IPS-NIHi7 (cell line): Measurements from ENCODE around the gene RPS6KA2.

Experiments
- DNase-seq: peaks from one replicate; pipeline ENCODE4 v3.0.0; 2012; ENCODE audit warnings: mixed read lengths; ENCODE audit errors: extremely low spot score

RPS6KA2 gene

DNA sequence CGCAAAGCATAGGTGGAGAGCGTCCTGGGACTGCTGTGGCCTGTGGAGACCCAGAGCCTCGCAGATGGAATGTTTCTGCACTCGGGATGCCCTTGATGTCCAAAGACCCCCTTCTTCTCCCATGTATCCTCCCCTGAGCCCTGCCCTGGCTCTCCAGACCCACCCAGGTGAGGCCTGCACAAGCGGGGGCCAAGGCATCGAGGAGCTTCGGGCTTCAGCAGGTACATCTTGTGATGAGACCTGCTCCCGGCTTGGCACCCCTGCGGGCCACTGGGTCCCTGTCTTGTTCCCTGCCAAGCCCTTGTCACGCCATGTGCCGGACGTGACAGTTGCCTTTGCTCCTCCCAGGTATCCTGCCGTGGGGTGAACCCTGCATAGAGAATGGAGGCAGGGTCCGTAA, 125.8 kb downstream of the RPS6KA2 start:
- no peak for DNase-seq

- no peak for DNase-seq
Observed at GRCh38 chr6:166500246-166500645, 126.8 kb downstream of the RPS6KA2 start.

DNA sequence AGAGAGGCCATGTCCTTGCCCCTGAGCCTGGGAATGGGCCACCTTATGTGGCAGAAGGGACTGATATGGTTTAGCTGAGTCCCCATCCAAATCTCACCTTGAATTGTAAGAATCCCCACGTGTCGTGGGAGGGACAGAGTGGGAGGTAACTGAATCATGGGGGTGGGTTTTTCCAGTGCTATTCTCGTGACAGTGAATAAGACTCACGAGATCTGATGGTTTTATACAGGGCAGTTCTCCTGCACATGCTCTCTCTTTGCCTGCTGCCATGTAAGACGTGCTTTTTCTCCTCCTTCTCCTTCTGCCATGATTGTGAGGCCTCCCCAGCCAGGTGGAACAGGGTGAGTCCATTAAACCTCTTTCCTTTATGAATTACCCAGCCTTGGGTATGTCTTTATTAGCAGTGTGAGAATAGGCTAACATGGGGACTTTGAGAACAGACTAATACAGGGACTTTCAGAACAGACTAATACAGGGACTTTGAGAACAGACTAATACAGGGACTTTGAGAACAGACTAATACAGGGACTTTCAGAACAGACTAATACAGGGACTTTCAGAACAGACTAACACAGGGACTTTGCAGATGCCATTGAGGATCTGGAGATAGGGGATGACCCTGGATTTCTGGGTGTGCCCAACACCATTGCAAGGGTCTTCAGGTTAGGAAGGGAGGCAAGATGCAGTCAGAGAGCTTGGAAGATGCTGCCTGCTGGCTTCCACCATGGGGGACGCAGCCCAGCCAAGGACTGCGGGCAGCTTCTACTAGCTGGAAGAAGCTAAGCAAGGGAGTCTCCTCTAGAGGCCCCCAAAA, 127.5 kb downstream of the RPS6KA2 start:
- no peak for DNase-seq

- no peak for DNase-seq
Observed at GRCh38 chr6:166498661-166499349, 128.2 kb downstream of the RPS6KA2 start.

- DNase-seq = no peak
Observed at GRCh38 chr6:166498228-166498627, 128.8 kb downstream of the RPS6KA2 start.

- no peak for DNase-seq
Observed at GRCh38 chr6:166497087-166497899, 129.8 kb downstream of the RPS6KA2 start.

DNA sequence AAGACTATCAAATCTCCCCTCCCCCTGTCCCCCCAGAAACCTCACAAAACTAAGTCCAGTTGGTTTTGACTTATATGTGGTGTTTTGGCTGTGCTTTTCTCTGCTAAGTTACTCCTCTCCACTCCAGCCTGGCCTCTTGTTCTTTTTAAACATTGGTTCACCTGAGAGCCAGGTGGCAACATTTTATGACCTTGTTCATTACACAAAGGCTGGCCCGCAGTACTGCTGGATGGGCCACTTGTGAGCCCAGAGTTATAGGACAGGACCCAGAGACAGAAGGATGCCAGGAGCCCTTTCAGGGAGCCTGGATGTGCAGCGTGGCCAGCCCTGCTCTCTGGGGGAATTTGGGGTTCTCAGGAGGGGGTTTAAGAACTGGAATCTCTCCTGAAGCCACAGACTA, 130.6 kb downstream of the RPS6KA2 start:
- DNase-seq = no peak

DNA sequence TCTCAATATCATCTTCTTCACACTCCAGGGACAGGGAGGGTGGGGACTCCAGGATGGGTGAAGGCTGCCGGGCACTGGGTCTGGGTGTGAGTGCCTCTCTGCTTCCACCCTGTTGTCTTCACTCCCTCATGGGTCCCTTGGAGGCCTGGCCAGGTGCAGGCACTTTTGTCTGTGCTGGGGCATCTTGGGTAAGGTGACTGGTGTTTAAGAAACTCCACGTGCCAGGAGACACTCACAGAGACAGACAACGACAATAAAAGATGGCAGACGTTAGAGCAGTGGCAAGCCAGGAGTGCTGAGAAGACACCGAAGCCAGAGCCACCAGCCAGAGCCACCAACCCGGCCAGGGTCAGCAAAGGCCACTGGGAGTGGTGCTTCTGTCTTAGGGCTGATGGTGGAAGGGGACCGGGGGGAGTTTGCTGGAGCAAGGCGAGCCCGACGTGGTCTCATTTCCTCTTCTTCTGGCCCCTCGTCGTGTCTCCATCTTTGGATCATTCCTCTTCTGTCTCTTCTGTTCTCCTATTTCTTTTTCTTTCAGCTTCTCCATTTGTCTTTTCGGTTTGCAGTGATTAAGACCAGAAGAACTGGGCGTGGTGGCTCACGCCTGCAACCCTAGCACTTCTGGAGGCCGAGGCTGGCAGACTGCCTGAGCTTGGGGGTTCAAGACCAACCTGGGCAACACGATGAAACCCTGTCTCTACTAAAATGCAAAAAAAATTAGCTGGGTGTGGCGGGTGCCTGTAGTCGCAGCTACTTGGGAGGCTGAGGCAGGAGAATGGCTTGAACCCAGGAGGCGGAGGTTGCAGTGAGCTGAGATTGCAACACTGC, 131.3 kb downstream of the RPS6KA2 start:
- DNase-seq = no peak

GRCh38 chr6:166494757-166495486, 132.1 kb downstream of the RPS6KA2 start:
- no peak for DNase-seq

GRCh38 chr6:166494101-166494441, 133.0 kb downstream of the RPS6KA2 start:
- no peak for DNase-seq

GRCh38 chr6:166493427-166494100, 133.5 kb downstream of the RPS6KA2 start:
- DNase-seq = no peak

- no peak for DNase-seq
Observed at GRCh38 chr6:166492092-166492741, 134.8 kb downstream of the RPS6KA2 start.

DNA sequence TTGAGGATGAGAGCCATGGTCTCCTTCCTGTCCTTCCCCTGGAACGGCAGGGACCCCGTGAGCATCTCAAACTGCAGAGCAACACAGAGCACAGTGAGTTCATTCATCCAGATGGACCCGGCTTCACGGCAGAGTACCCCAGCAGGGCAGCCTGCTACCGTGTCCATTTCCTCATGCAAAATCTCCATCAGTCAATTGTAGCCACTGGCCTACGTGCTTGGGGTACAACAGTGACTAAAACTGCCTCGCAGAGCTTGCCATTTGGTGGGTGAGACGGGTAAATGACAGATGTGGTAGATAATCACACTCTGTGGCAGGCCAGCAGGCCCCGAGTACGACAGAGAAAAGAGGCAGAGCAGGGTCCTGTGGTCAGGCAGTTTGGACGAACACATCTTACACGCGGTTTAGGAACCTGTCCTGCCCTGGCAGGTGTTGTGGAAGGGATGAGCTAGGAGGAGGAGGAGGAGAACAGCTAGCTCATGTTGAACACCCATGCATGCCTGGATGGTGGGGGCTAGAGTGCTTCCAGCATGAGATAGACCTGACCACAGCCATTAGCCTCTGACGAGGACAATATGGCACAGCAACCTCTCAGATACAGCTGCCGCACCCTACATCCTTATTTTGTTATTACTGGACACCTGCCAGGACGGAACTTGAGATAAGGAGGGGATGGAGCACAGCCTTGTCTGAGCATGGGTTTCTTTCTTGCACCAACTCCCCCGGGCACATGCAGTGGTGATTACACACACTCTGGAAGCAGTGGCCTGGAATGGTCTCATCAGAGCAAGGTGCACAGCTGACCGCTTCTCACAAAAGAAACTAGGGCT, 136.2 kb downstream of the RPS6KA2 start:
- DNase-seq = no peak

GRCh38 chr6:166489301-166490155, 137.5 kb downstream of the RPS6KA2 start:
- DNase-seq = no peak

DNA sequence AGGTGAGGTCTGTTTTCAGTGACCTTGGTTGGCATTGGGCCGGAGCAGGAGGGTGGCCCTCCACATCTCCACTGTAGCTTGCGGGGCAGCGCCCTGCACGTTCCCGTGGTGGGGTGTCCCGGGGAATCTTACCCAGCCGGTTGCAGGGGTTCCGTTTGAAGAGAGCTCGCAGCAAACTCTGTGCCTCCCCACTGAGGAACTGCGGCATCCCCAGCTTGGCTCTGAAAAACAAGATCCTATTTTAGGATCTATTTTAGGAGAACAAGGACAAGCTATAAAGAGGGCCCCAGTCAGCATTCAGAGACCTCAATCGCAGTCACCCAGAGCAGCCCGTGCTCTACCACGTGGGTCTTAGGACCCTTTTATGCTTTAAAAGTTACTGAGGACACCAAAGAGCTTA, 138.3 kb downstream of the RPS6KA2 start:
- no peak for DNase-seq

- no peak for DNase-seq
Observed at GRCh38 chr6:166488076-166488685, 138.9 kb downstream of the RPS6KA2 start.

GRCh38 chr6:166487148-166487547, 139.9 kb downstream of the RPS6KA2 start:
- no peak for DNase-seq

GRCh38 chr6:166486536-166486880, 140.5 kb downstream of the RPS6KA2 start:
- no peak for DNase-seq
